PC-9 (cell line): Measurements from ENCODE around the gene CADPS2. TPM values are rescaled to one million over a fixed set of nuclear protein-coding genes. Genes with fewer than 3 reads are reported as not detected.
A peak's percentile ranks its signal among the peaks of the same experiment; 100 is the strongest.

Source experiments
- BruUV-seq: library from RNA; stranded (reverse); fragments of 400-500 nt; replicated peaks from 2 replicates; lab custom pipeline; 2021; lab: Mats Ljungman, UMichigan
- CTCF ChIA-PET: fragments of 300-600 bp; sonication (Branson Sonifier 250); formaldehyde crosslinking; loops from one replicate; lab custom pipeline; 2022; ENCODE audit warnings: antibody characterized with exemption; lab: Charles Lee
- POLR2A ChIA-PET: fragments of 300-600 bp; sonication (Branson Sonifier 250); formaldehyde crosslinking; loops from one replicate; lab custom pipeline; 2022; ENCODE audit warnings: antibody characterized with exemption; ENCODE audit not compliant: unreplicated experiment; lab: Charles Lee
- DNase-seq, 2 experiments: peaks; one replicate each; pipeline versions ENCODE4 v3.0.0 to v3.0.0-alpha.2; 2015 to 2022; ENCODE audit warnings: mixed read lengths in 1 of 2
- H2AFZ ChIP-seq: fragments of 200-600 bp; sonication (generic); 2 replicates; pipeline ENCODE4 v1.8.1; 2017; ENCODE audit warnings: antibody characterized with exemption
- H3F3A ChIP-seq: fragments of 200-600 bp; sonication (generic); 2 replicates; pipeline ENCODE4 v1.8.1; 2017; ENCODE audit warnings: antibody characterized with exemption, mild to moderate bottlenecking, low read depth; ENCODE audit not compliant: insufficient read depth
- H3K27ac ChIP-seq: fragments of 200-600 bp; sonication (generic); 2 replicates; pipeline ENCODE4 v1.6.1; 2016; ENCODE audit warnings: mixed run types
- H3K27me3 ChIP-seq: fragments of 200-600 bp; sonication (generic); 2 replicates; pipeline ENCODE4 v1.6.1; 2016; ENCODE audit warnings: low read depth, mixed run types; ENCODE audit not compliant: insufficient read depth
- H3K36me3 ChIP-seq: fragments of 200-600 bp; sonication (generic); 2 replicates; pipeline ENCODE4 v1.6.1; 2016; ENCODE audit warnings: low read depth, mixed run types
- H3K4me1 ChIP-seq: fragments of 200-600 bp; sonication (generic); replicated peaks from 2 replicates; pipeline ENCODE4 v1.6.1; 2016; ENCODE audit warnings: mixed run types; ENCODE audit not compliant: insufficient read depth
- H3K4me2 ChIP-seq: fragments of 200-600 bp; sonication (generic); 2 replicates; pipeline ENCODE4 v1.6.1; 2017; ENCODE audit warnings: mixed run types
- H3K4me3 ChIP-seq: fragments of 200-600 bp; sonication (generic); 2 replicates; pipeline ENCODE4 v1.6.1; 2016; ENCODE audit warnings: mixed run types
- H3K79me2 ChIP-seq: fragments of 200-600 bp; sonication (generic); 2 replicates; pipeline ENCODE4 v1.6.1; 2017; ENCODE audit warnings: low read depth, mixed run types
- H3K9me2 ChIP-seq: fragments of 200-600 bp; sonication (generic); 2 replicates; pipeline ENCODE4 v1.8.1; 2017; ENCODE audit warnings: mild to moderate bottlenecking; ENCODE audit not compliant: insufficient read depth
- H3K9me3 ChIP-seq: fragments of 200-600 bp; sonication (generic); 2 replicates; pipeline ENCODE4 v1.8.1; 2016; ENCODE audit warnings: low read depth; ENCODE audit not compliant: insufficient read depth
- H4K20me1 ChIP-seq: fragments of 200-600 bp; sonication (generic); 2 replicates; pipeline ENCODE4 v1.8.1; 2017; ENCODE audit not compliant: insufficient read depth
- EZH2 ChIP-seq: fragments of 200-600 bp; sonication (generic); IDR thresholded peaks from 2 replicates; pipeline ENCODE4 v1.8.0; 2017; ENCODE audit warnings: antibody characterized with exemption, low read depth
- intact Hi-C: fragments of 100-400 bp; cut with micrococcal nuclease; formaldehyde crosslinking; loops from one replicate; pipeline ENCODE4 v1.10.0; 2022; ENCODE audit not compliant: unreplicated experiment
- total RNA-seq: library from RNA; stranded (reverse); gene quantifications from 2 replicates; pipeline ENCODE4 v1.2.3, GENCODE V29; 2021
- TF ChIP-seq, protein P1 (sequence below): fragments of 200-600 bp; sonication (generic); conservative IDR thresholded peaks from 2 replicates; pipeline ENCODE4 v1.6.1; 2017; ENCODE audit warnings: mixed run types, antibody characterized with exemption, mild to moderate bottlenecking, moderate library complexity

CADPS2 gene
- total RNA-seq, 1 experiment from 2014 or later = 11.9 TPM

- TF ChIP-seq EZH2 = no peak
- TF ChIP-seq, protein P1, sequence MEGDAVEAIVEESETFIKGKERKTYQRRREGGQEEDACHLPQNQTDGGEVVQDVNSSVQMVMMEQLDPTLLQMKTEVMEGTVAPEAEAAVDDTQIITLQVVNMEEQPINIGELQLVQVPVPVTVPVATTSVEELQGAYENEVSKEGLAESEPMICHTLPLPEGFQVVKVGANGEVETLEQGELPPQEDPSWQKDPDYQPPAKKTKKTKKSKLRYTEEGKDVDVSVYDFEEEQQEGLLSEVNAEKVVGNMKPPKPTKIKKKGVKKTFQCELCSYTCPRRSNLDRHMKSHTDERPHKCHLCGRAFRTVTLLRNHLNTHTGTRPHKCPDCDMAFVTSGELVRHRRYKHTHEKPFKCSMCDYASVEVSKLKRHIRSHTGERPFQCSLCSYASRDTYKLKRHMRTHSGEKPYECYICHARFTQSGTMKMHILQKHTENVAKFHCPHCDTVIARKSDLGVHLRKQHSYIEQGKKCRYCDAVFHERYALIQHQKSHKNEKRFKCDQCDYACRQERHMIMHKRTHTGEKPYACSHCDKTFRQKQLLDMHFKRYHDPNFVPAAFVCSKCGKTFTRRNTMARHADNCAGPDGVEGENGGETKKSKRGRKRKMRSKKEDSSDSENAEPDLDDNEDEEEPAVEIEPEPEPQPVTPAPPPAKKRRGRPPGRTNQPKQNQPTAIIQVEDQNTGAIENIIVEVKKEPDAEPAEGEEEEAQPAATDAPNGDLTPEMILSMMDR = no peak
- no peak overlapping the region for H3K27ac ChIP-seq
- no peaks in the 10 kb centered on the region for H3F3A ChIP-seq
- H3K79me2 ChIP-seq = no peaks in the 10 kb centered on the region
- no peaks in the 10 kb centered on the region for H3K27me3 ChIP-seq
- H2AFZ ChIP-seq = 0 out of 2 replicates have a peak overlapping the region, but pooled peaks have one; percentile 6
- no peak for DNase-seq
- H3K9me3 ChIP-seq = no peaks in the 10 kb centered on the region
- H3K9me2 ChIP-seq = no peaks in the 10 kb centered on the region
- intact Hi-C loops = no loop called here
- BruUV-seq = no TSS peak
- no peaks in the 10 kb centered on the region for H3K4me1 ChIP-seq
- no peaks in the 10 kb centered on the region for H4K20me1 ChIP-seq
- CTCF ChIA-PET = no interaction called here
- POLR2A ChIA-PET = no interaction called here
- no peak overlapping the region for H3K4me3 ChIP-seq
- no peak overlapping the region for H3K4me2 ChIP-seq
- no peaks in the 10 kb centered on the region for H3K36me3 ChIP-seq
These were observed 158.9 kb downstream of the CADPS2 start for GRCh38 chr7:122727354-122727753.

- Histone ChIP-seq H3K4me2 (no peak overlapping the region), H3K36me3 (no peaks in the 10 kb centered on the region), H3K27ac (no peak overlapping the region), H3K79me2 (no peaks in the 10 kb centered on the region), H3K9me3 (no peaks in the 10 kb centered on the region), H3K4me1 (no peaks in the 10 kb centered on the region), H3K9me2 (no peaks in the 10 kb centered on the region), H4K20me1 (no peaks in the 10 kb centered on the region), H3K4me3 (no peak overlapping the region), H3K27me3 (no peaks in the 10 kb centered on the region), H2AFZ (no peak overlapping the region), H3F3A (no peaks in the 10 kb centered on the region)
- ChIA-PET POLR2A (interaction anchor here (0.6 kb wide), 1 partner anchor 828 kb away, joined by 3 read pairs; no protein-coding TSS in a partner anchor), CTCF (interaction anchor here (0.6 kb wide), 1 partner anchor 835 kb away, joined by 3 read pairs; no protein-coding TSS in a partner anchor)
- DNase-seq = no peak
- BruUV-seq = no TSS peak
- intact Hi-C loops = no loop called here
- TF ChIP-seq, protein P1 = no peak
- TF ChIP-seq EZH2 = no peak
These were observed 159.4 kb downstream of the CADPS2 start for GRCh38 chr7:122726881-122727280.

DNA sequence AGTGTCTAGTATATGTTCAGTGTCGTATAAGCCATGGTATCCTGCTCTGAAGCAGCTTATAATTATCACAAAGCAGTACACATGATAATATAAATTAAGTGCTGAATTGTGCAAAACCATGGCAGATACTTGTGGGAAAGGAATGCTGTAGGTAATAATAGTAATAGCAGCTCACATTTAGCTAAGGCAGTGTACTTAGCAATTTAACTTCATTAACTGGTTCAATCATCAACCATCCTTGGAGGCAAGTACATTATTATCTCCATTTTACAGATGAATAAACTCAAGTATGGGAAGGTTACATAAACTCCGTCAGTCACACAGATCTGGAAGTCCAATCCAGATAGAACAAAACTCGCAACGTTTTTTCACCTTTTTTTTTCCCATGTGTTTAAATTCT is 161.9 kb downstream of the CADPS2 start:
- no peak for TF ChIP-seq EZH2
- TF ChIP-seq, protein P1 = no peak
- intact Hi-C loops = no loop called here
- no TSS peak for BruUV-seq
- no peak overlapping the region for H3K4me2 ChIP-seq
- H4K20me1 ChIP-seq = no peaks in the 10 kb centered on the region
- no peaks in the 10 kb centered on the region for H3K27me3 ChIP-seq
- ChIA-PET CTCF (no interaction called here), POLR2A (no interaction called here)
- no peaks in the 10 kb centered on the region for H3K36me3 ChIP-seq
- no peaks in the 10 kb centered on the region for H3K9me3 ChIP-seq
- no peak overlapping the region for H3K27ac ChIP-seq
- H3K79me2 ChIP-seq = no peaks in the 10 kb centered on the region
- no peaks in the 10 kb centered on the region for H3K9me2 ChIP-seq
- H3K4me1 ChIP-seq = no peaks in the 10 kb centered on the region
- no peak for DNase-seq
- no peak overlapping the region for H2AFZ ChIP-seq
- no peak overlapping the region for H3K4me3 ChIP-seq
- no peaks in the 10 kb centered on the region for H3F3A ChIP-seq
